Left lobe of liver (tissue), 2 donors: ENCODE data around the gene RPL21. TPM values are rescaled to one million over a fixed set of nuclear protein-coding genes. Genes with fewer than 3 reads are reported as not detected.
"Not testable (repeated sequence)": the region's sequence is repeated elsewhere in the genome, so short reads cannot be mapped to it uniquely, and the experiment has no call there.

Experiments used
- ATAC-seq: fragments of 200-7000 bp; cut with Tn5 transposase; one replicate; pipeline ENCODE4 v1.9.1; 2020; ENCODE audit warnings: mild to moderate bottlenecking, moderate library complexity
- DNase-seq: peaks from one replicate; pipeline ENCODE4 v3.0.0-alpha.2; 2020; ENCODE audit warnings: low spot score
- total RNA-seq: library from RNA; stranded (reverse); gene quantifications from one replicate; pipeline ENCODE4 v1.2.1, GENCODE V29; 2021
- donor health status: DM: no; HTN: no; CAD: no; lungs with moderate emphysema.
- donor health status: DM: no; HTN: yes; CAD: no.

Gene RPL21
- total RNA-seq, 1 donor from 2014 or later, result 362 TPM

DNA sequence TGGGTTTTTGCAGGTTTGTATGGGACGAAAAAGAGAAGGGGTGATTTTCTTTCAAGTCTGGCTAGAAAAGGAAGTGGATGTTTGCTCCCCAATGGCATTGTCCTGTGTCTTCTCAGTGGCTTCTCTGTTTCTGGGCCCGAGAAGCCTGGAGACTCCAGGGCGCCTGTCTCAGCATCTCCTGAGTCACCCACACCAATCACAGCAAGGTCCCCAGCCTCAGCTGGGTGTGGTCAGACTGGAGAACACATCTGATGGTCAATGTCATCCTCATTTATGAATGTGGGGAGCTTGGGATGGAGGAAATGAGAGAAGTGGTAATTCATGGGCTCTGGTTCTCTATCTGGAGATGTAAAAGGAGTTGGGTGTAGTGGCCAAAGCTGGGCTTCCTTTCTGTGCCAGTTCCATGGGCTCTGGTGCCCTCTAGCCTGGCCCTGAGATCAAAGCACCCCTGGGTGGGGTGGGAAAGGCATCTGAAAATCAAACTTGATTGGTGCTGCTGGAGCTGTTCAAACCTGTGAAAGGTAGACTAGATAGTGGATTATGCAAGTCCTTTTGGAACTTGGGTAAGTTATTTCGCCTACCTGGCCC lies 32.6 kb downstream of the RPL21 start:
- ATAC-seq (peak; percentile 78), DNase-seq (no peak)

DNA sequence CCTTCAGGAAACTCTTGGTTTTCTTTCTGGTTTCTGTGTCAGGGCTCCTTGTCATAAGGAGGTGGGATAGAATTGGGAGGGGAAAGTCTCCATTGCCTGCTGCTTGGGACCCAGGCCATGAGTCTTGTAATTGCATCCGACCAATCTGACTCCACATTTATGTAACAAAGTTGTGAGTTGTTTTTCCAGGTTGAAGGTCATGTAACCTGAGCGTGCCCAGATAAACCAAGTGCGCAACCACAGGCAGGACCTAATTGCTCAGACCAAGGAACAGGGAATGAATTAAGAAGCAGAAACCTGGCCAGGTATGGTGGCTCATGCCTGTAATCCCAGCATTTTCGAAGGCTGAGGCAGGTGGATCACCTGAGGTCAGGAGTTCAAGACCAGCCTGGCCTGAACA lies 37.0 kb downstream of the RPL21 start:
- ATAC-seq, result peak; percentile 85
- peak; percentile 48 for DNase-seq

DNA sequence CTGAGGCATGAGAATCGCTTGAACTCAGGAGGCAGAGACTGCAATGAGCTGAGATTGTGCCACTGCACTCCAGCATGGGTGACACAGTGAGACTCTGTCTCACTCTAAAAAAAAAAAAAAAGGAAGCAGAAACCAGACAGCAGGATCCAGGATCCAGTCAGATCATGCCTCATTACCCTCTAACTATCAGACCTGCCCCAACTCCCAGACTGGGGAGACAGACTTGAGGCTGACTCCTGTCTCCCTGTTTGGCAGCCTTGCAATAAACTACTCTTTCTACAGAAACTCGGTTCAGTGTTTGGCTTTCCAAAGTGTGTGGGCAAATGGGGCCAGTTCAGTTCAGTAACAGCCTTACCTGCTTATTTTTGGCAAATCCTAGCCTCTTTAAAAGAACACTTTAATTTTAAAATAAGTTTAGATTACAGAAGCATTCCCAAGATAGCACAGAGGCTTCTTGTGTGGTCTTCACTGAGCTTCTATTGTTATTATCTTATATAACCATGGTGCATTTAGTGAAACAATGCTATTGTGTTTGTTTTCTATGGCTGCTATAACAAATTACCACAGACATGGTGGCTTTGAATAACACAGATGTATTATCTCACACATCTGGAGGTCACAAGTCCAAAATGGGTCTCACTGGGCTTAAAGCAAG lies 37.8 kb downstream of the RPL21 start:
- peak; percentile 19 for ATAC-seq
- DNase-seq, result no peak

DNA sequence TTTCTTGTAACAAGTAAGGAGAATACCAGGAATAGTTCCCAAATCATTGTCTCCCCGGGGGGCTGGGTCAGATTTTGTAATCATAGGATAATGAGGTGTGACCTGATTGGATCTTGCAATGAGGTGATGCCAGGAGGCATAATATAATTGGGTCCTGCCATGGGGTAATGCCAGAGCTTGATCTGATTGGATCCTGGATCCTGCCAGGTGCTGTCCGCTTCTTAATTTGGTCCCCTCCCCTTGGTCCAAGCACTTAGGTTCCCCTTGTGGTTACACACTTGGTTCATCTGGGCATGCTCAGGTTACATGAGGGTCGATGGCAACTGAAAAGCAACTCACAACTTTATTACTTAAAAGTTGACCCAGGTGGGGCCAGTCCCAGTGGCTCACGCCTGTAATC lies 39.4 kb downstream of the RPL21 start:
- DNase-seq, result no peak
- no peak for ATAC-seq

DNA sequence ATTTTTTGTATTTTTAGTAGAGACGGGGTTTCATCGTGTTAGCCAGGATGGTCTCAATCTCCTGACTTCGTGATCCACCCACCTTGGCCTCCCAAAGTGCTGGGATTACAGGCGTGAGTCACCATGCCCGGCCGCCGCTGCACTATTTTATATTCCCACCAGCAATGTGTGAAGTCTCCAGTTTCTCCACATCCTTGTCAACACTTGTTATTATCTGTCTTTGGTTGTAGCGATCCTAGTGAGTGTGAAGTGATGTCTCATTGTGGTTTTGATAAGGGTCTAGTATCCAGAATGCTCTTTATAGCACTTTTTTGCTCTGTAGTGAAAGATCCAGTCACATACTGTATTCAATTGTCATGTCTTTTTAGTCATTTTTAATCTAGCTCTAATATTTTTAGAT lies 40.6 kb downstream of the RPL21 start:
- ATAC-seq, DNase-seq: not testable (repeated sequence)

DNA sequence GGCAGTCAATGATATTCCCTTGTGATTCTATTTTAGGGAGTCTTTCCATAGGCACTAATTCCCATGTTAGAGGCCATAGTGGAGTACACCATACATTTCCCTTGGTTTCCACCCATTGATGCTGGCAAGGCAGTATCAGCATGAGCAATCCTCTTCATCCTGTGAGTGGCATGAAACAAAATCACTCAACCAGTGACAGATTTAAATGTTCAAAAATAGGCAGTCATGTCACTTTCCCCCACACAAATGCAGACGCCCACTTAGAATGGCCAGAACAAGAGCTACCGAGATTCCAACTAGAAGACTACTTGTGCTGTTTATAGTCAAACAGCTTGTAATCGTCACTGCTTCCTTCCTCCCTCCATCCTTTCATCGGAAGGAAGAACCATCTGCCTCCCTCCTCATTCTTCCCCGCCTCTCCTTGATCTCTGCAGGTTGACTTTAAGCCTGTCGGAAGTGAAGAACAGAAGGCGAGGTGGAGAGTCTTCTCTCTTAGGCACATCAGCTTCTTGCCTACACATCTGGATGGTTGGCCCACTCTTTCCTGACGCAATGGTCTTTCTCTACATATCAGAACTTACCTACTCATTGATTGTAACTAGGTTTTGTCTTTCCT lies 41.8 kb downstream of the RPL21 start:
- ATAC-seq (no peak), DNase-seq (no peak)

DNA sequence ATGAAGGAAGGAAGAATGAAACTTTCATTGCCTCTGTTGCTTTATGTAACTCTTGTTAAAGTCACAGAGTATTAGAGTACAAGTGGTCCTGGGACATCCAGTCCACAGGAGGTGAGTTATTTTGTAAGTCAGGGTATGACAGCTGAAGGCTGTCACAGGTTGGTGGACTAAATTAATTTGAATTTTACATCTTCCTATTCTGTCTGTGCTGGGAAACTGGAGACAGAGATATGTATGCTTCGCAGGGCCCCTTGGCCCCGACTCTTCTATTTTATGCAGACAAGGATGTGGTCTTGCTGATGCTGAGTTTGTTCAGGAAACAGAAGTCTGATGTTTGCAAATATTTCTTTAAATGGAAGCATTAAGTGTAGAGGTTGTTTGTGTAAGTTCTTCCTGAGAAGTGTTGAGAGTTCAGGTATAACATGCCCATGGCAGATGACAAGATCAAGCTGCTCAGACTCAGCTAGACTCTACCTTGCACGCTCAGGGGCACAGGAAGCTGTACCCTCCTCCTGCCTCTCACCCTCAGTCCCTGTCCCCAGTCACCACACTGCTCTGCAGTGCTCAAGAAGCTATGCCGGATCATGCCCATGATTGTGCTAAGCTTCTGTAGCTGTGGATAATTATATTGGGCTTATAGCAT lies 42.6 kb downstream of the RPL21 start:
- no peak for ATAC-seq

DNA sequence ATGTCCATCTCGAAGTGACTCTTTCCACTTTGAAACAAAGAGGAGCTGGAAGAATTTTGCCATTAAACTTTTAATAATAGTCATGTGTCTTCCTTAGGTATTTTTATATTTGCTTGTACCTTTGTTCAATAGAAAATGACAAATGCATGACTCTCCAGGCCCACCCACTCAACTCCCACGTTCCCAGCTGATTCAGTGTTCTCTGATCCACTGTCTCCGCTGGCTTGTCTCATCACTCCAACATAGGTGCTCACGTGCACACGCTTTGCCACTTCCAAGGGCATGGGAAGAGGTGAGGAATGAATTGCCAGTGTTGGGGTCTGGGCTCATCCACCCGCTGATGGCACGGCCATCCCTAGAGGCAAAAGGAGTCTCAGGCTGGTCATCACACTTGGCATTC lies 43.7 kb downstream of the RPL21 start:
- DNase-seq, result no peak
- no peak for ATAC-seq

More for the DNA sequence above, 42.6 kb downstream of the RPL21 start:
- DNase-seq, result no peak

DNA sequence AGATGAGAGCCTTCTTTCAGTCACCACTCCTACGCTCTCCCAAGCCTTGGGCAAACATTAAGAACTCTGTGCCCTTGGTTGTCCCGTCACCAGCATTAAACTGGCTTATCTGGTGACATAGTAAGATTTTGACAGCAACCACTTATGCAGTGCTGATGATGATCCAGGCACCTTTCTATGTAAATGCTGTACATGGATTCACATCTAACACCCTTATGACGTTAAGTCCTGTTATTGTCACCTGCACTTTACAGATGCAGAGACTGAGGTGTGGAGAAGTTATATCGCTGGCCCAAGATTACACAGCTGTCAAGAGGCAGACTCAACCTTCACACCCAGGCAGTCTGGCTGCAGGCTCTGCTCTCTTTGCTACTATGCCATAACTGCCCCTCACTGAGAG lies 44.3 kb downstream of the RPL21 start:
- ATAC-seq (no peak), DNase-seq (no peak)

DNA sequence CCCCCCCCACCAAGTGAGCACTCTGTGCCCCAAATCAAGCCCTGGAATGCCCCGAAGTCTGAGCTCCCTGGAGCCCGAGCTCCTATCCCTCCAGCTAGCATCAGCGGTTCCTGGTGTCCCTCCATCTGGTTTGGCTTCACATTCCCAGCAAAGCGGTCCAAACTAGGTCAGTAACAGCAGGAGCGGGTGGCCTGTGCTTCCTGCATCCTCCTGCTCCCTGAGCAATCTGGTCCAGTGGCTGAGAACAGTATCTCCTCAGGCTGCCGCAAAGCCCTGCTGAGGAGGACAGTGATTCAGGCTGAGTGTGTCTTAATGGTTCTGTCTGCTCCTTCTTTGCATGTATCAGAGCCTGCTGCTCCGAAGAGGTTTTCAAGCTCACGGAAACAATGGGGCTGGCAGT lies 45.1 kb downstream of the RPL21 start:
- no peak for ATAC-seq
- DNase-seq, result no peak

DNA sequence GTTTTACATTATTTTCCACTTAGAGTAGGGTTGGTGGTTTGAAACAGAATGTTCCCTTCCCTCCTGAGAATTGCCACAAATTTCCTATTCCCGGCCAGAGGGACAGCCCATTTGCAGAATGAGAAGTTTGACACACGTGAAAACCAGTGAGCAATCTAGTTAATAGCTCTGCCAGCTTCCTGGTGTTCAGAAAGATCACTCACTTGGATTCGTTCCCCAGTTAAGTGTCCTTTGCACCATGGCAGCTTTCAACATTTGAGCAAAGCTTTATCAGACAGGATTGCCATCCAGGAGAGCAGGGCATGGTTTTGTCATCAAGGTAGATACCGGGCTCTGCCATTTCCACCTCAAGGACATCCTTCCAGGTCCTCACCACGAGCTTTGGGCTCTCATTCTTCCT lies 47.5 kb downstream of the RPL21 start:
- ATAC-seq, result peak; percentile 97
- peak; percentile 81 for DNase-seq

DNA sequence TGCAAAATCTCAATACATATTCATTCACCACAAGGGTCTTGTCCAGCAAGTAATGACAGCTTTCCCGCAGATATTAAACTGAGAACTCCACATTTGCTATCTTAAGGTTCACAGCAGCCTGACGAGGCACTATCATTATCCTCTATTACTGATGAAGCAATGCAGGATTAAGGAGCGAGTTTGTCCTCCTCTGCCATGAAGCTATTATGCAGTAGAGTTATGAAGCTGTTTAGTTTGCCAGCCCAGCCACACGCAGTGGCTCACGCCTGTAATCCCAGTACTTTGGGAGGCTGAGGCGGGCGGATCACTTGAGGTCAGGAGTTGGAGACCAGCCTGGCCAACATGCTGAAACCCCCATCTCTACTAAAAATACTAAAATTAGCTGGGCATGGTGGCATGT lies 49.0 kb downstream of the RPL21 start:
- not testable (repeated sequence) for DNase-seq, ATAC-seq

DNA sequence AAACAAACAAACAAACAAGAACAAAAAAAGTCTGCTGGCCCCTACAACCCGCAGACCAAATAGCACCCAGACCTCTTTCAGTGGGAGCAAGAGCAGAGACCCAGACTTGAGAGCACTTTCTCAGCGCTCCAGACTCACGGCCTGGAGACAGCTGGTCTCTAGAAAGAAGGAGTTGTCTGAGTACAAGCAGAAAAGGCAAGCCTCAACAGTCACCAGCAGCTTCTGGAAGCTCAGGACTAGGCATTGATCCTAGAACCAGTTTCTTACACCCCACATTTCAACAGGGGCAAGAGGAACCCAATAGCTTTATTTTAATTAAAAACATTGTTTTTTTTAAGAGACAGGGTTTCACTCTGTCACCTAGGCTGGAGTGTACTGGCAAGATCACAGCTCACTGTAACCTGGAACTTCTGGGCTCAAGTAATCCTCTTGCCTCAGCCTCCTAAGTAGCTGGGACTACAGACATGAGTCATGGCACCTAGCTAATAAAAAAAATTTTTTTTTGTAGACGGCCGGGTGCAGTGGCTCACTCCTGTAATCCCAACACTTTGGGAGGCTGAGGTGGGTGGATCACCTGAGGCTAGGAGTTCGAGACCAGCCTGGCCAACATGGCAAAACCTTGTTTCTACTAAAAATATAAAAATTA lies 49.7 kb downstream of the RPL21 start:
- DNase-seq (no peak), ATAC-seq (no peak)

DNA sequence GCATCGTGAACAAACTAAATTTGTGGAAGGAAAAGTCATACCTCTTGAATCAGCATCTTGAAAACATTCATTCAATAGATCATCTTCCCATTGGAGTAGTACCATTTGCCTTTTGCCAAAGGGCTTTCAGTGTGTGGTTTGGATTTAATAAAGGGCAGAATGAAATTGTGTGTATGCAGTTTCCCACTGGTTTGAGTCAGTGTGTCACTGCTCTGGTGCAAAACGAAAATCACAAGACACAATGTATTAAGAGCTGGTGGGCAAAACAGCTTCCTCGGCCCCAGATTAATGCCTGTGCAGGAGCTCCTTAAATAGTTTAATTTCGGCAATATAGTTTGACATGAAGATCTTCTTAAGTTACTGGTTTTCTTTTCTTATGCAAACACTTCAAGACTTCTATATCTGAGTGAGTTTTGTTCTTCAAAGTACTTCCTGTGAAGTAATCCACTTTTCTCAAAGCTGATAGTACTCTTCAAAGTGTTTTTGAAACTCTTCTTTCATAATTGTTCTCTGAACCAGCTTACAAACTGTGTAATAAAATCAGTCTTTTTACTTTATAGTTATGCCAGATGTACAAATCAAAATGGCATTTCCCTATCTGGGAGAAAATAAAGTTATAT lies 51.4 kb downstream of the RPL21 start:
- DNase-seq, result no peak
- no peak for ATAC-seq

DNA sequence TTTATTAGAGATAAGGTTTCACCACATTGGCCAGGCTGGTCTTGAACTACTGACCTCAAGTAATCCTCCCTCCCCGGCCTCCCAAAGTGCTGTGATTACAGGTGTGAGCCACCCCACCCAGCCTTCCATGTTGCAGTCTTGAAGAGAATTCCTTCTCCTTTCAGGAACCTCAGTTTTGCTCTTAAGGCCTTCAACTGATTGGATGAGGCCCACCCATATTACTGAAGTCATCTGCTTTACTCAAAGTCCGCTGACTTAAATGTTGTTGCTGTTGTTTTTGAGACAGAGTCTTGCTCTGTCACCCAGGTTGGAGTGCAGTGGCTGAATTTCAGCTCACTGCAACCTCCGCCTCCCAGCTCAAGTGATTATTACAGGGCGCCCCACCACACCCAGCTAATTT lies 52.7 kb downstream of the RPL21 start:
- no peak for ATAC-seq
- DNase-seq, result no peak

DNA sequence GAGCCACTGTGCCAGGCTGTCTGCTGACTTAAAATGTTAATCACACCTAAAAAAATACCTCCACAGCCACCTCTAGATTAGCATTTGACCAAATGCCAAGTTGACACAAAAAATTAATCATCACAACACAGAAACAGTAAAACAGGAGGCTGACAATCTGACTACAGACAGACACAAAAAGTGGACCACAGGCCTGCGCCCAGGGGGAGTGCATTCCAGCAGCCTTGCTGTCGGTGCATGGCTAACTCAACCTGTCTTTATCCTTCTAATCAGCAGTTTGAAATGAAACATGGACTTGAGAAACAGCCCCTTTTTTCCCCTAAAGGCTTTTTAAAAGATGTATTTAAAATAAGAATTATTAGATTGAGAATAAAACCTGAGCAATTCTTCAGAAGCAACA lies 53.3 kb downstream of the RPL21 start:
- DNase-seq (no peak), ATAC-seq (no peak)

Other genes with a start within 250 kb of the RPL21 start
- gene USP12, start 79.7 kb upstream of the RPL21 start, total RNA-seq, result 11.5 TPM
- 5.8 TPM for gene RASL11A, start 19.3 kb downstream of the RPL21 start, total RNA-seq
- 64.5 TPM for gene GTF3A, start 173.1 kb downstream of the RPL21 start, total RNA-seq
- gene MTIF3, start 199.0 kb downstream of the RPL21 start, total RNA-seq, result 24.0 TPM